PC-9 (cell line): Measurements from ENCODE around the gene CIBAR2.

Experiments
- CTCF ChIP-seq: fragments of 200-600 bp; sonication (generic); conservative IDR thresholded peaks from 2 replicates; pipeline ENCODE4 v1.6.1; 2017; ENCODE audit warnings: mixed run types, antibody characterized with exemption, mild to moderate bottlenecking, moderate library complexity
- EZH2 ChIP-seq: fragments of 200-600 bp; sonication (generic); IDR thresholded peaks from 2 replicates; pipeline ENCODE4 v1.8.0; 2017; ENCODE audit warnings: antibody characterized with exemption, low read depth

- TF ChIP-seq CTCF (no peak), EZH2 (no peak)
Observed at GRCh38 chr16:85113913-85114312, 1.6 kb upstream of the CIBAR2 start.
